Mammary epithelial cell (primary cell): ENCODE measurements around the gene KRT72.

Source experiments
- CTCF ChIP-seq, 2 donors: IDR thresholded peaks in 1 of 2; conservative IDR thresholded peaks in 1 of 2; 2 replicates each; pipeline ENCODE4 v1.5.1; 2011 to 2012; ENCODE audit warnings: inconsistent platforms in 2 of 2, low read length in 2 of 2, mild to moderate bottlenecking in 2 of 2, control low read depth in 1 of 2, low read depth in 1 of 2; ENCODE audit not compliant: insufficient read depth in 1 of 2; ENCODE audit errors: extremely low read depth in 1 of 2
- EZH2 ChIP-seq: IDR thresholded peaks from 2 replicates; pipeline ENCODE4 v1.6.1; 2012; ENCODE audit warnings: low read length, inconsistent platforms, borderline replicate concordance

- TF ChIP-seq CTCF (conservative IDR thresholded peaks at IDR 0.05 in 1 of 2, IDR thresholded peaks at IDR 0.05 in 1 of 2; ENCODE audit: extremely low read depth in 1 of 2, insufficient read depth in 1 of 2, low read depth in 1 of 2, low read length in 2 of 2) (no peak), EZH2 (no peak)
Observed at GRCh38 chr12:52615912-52616311, 14.6 kb upstream of the KRT72 start.
